ENCODE data around the gene S100A6.

The S100A6 gene

GRCh38 chr1:153544453-153545066, 8.8 kb upstream of the S100A6 start:
- DNase-seq = no peak

GRCh38 chr1:153543736-153544135, 7.9 kb upstream of the S100A6 start:
- no peak for DNase-seq

- no peak for DNase-seq
Observed at GRCh38 chr1:153542956-153543711, 7.3 kb upstream of the S100A6 start.

- no peak for DNase-seq
Observed at GRCh38 chr1:153541641-153542590, 6.1 kb upstream of the S100A6 start.

- DNase-seq = peak; percentile 40
Observed at GRCh38 chr1:153540394-153541361, 4.9 kb upstream of the S100A6 start, which contains the start of gene S100A5. Gene S100A5 (minus strand): TSS chr1:153540934. CDS start chr1:153540191, 743 bp downstream.

GRCh38 chr1:153539395-153540093, 3.8 kb upstream of the S100A6 start:
- DNase-seq = no peak

- peak; percentile 33 for DNase-seq
Observed at GRCh38 chr1:153538315-153538821, 2.6 kb upstream of the S100A6 start.

- no peak for DNase-seq
Observed at GRCh38 chr1:153537376-153537730, 1.6 kb upstream of the S100A6 start.

- DNase-seq = no peak
Observed at GRCh38 chr1:153536671-153537375, 1.0 kb upstream of the S100A6 start.

- DNase-seq = no peak
Observed at GRCh38 chr1:153536012-153536670, 350 bp upstream of the S100A6 start.

- DNase-seq = no peak
Observed at GRCh38 chr1:153534925-153535241, 908 bp downstream of the S100A6 start.

- DNase-seq = no peak
Observed at GRCh38 chr1:153534226-153534924, 1.4 kb downstream of the S100A6 start.

GRCh38 chr1:153533689-153534201, 2.0 kb downstream of the S100A6 start:
- no peak for DNase-seq

- DNase-seq = peak; percentile 23
Observed at GRCh38 chr1:153532769-153533599, 2.8 kb downstream of the S100A6 start.

- DNase-seq = no peak
Observed at GRCh38 chr1:153532181-153532580, 3.6 kb downstream of the S100A6 start.

GRCh38 chr1:153531638-153532037, 4.2 kb downstream of the S100A6 start:
- no peak for DNase-seq

- no peak for DNase-seq
Observed at GRCh38 chr1:153527683-153528040, 8.1 kb downstream of the S100A6 start.

GRCh38 chr1:153527023-153527682, 8.6 kb downstream of the S100A6 start:
- DNase-seq = no peak
